Choroid plexus epithelial cell (primary cell): ENCODE data around the gene GOLGA7B.

Experiments used
- DNase-seq: peaks from one replicate; pipeline ENCODE4 v3.0.0-alpha.2; 2010; ENCODE audit warnings: low read depth
- H3K4me3 ChIP-seq: 2 replicates; pipeline ENCODE4 v1.5.1; 2011; ENCODE audit warnings: low read depth, mild to moderate bottlenecking, control low read depth, low read length, moderate library complexity
- CTCF ChIP-seq: conservative IDR thresholded peaks from 2 replicates; pipeline ENCODE4 v1.5.1; 2011; ENCODE audit warnings: low read depth, mild to moderate bottlenecking, control low read depth, inconsistent platforms, low read length, moderate library complexity

The GOLGA7B gene

DNA sequence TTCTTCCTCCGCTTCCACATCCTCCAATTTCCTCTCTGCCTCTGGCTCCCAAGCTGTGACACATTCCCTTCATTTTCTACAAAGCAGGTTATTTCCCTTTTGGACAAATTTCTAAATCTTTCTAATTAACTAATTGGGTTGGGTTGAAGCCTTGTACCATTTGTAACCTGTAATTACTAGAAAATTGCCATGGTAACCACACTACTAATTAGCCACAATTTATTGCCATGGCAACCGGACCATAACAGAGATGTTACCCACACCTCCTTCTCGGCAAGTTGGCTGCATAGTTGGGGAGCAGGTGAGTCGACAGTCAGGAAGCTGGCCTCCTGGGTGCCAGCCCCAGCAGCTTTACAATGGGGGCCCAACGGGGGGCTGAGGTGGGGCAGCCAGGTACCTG lies 61.6 kb downstream of the GOLGA7B start:
- no peak for DNase-seq
- H3K4me3 ChIP-seq, result no peak overlapping the region
- no peak for TF ChIP-seq CTCF

GRCh38 chr10:97913193-97913592 lies 63.5 kb downstream of the GOLGA7B start:
- DNase-seq, result no peak
- no peak overlapping the region for H3K4me3 ChIP-seq
- TF ChIP-seq CTCF, result no peak

DNA sequence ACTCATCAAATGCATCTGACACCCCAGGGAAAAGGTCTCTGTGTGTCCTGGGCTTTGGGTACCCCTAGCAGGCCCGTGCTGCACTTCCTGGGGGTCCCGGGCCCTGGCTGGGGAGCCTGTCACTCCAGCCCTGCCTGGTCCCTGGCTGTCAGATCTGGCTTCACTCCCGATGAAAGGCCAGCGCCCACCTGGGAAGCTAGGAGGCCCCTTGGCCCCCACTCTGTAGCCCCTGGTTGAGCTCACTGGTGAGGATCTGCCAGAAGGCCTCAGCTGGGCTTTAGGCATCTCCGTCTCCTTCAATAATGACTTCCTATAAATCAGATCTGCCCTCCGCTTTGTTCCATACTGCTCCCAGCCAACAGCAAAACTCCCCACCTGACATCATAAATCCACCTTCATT lies 64.0 kb downstream of the GOLGA7B start:
- H3K4me3 ChIP-seq, result no peak overlapping the region
- no peak for DNase-seq
- TF ChIP-seq CTCF, result no peak

DNA sequence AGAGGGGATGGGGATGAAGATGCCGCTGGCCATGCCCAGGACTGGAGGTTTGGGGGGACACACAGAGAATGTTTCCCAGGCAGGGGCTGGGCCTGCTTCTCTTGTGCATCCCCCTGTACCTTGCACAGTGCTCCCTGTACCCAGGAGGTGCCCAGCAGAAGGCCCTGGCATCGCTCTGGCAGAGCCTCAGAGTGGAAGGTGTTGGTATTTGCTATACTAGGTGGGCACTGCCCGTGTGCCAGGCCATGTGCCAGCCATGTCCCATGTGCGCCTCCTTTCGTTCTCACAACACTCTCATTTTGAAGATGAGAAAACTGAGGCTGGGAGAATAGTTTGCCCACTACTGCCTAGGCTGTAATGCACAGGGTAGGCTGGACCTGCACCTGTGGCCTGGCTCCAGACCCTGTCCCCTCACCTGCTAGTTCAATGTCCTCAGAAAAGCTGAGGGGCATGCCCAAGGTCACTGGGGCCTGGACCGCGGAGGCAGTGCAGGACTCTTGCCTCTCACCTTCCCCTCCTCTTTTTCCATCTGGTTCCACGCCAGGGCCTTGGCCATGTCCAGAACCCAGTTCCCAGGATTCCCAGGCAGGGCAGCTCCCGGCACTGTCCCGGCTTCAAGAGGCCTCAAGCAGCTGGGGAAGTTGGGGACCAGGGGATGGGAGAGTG lies 64.7 kb downstream of the GOLGA7B start:
- H3K4me3 ChIP-seq, result no peak overlapping the region
- DNase-seq, result no peak
- TF ChIP-seq CTCF, result no peak

DNA sequence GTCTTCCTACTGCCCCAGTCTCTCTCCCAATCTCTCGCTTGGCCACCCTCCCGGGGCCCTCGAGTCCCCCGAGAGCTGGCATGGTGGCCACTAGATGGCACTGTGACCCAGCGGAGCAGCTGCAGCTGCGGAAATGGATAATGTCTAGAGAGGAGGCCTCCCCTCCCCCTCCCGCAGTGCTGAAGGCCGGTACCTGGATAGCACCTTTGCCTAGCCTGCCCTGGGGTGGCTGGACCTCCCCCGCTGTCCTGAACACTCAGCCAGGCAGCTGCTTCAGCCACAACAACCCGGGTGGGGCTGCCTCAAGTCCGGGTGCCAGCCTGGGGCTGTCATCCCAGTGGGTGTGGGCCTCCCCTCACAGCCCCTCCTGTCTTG lies 65.2 kb downstream of the GOLGA7B start:
- peak; percentile 88 for TF ChIP-seq CTCF
- peak; percentile 69 for DNase-seq
- no peak overlapping the region for H3K4me3 ChIP-seq

GRCh38 chr10:97915346-97916131 lies 65.9 kb downstream of the GOLGA7B start:
- no peak for DNase-seq
- TF ChIP-seq CTCF, result no peak
- H3K4me3 ChIP-seq, result no peak overlapping the region

DNA sequence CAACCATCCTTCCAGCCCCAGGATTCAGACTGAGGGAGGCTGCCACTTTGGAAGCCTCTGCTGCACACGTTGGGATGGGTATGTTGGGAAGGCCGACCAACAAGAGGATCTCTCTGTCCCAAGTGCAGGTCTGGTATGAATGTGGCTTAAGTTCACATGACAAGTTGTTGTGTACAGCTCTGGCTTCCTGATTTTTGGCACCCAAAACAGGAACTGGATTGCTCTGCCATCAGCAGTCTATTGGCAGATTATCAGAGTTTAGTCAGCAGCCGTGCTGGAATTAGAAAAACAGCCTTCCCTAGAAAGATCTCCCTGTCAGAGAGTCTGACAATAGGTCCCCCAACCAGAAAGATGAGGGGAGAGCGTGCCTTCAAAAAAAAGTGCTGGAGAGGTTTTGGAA lies 66.9 kb downstream of the GOLGA7B start:
- no peak for TF ChIP-seq CTCF
- no peak for DNase-seq
- no peak overlapping the region for H3K4me3 ChIP-seq
